BJ (cell line): ENCODE results near the gene OXNAD1. TPM values are rescaled to one million over a fixed set of nuclear protein-coding genes. Genes with fewer than 3 reads are reported as not detected.
A peak's percentile ranks its signal among the peaks of the same experiment; 100 is the strongest.

ENCODE experiments used
- CTCF ChIA-PET: fragments of 350-600 bp; formaldehyde crosslinking; extraction: SDS; loops from one replicate; lab custom pipeline; 2021; ENCODE audit warnings: antibody characterized with exemption, inconsistent platforms; lab: Yijun Ruan, JAX
- POLR2A ChIA-PET: fragments of 300-600 bp; sonication (Branson Sonifier 250); formaldehyde crosslinking; extraction: SDS; loops from one replicate; lab custom pipeline; 2021; ENCODE audit warnings: antibody characterized with exemption; lab: Charles Lee
- DNase-seq: peaks from one replicate; pipeline ENCODE4 v3.0.0-alpha.2; 2011; ENCODE audit warnings: low read depth
- H3K27me3 ChIP-seq: 2 replicates; pipeline ENCODE4 v1.6.0; 2011; ENCODE audit warnings: low read length; ENCODE audit not compliant: control insufficient read depth, insufficient read depth
- H3K36me3 ChIP-seq: 2 replicates; pipeline ENCODE4 v1.5.1; 2011; ENCODE audit warnings: low read length; ENCODE audit not compliant: control insufficient read depth, insufficient read depth
- H3K4me3 ChIP-seq: 2 replicates; pipeline ENCODE4 v1.5.1; 2011; ENCODE audit warnings: low read depth, mild to moderate bottlenecking, control low read depth, low read length
- polyA plus RNA-seq: library from polyadenylated mRNA; depleted of rRNA; stranded (reverse); fragments of >200 nt; gene quantifications from 2 replicates; pipeline ENCODE4 v1.2.3, GENCODE V29; 2011
- TF ChIP-seq, protein P1 (sequence below): IDR thresholded peaks from 2 replicates; pipeline ENCODE4 v1.5.1; 2011; ENCODE audit warnings: low read depth, mild to moderate bottlenecking, control low read depth, inconsistent platforms, low read length, moderate library complexity; ENCODE audit not compliant: insufficient read depth

The OXNAD1 gene
- polyA plus RNA-seq, 1 experiment: 8.9 TPM

GRCh38 chr3:16245609-16246008 lies 19.4 kb upstream of the OXNAD1 start:
- CTCF ChIA-PET: interaction anchor here (0.8 to 1.4 kb wide), 4 partner anchors 66 to 200 kb away, joined by 3 to 8 read pairs (median 4); no protein-coding TSS in a partner anchor
- TF ChIP-seq, protein P1, sequence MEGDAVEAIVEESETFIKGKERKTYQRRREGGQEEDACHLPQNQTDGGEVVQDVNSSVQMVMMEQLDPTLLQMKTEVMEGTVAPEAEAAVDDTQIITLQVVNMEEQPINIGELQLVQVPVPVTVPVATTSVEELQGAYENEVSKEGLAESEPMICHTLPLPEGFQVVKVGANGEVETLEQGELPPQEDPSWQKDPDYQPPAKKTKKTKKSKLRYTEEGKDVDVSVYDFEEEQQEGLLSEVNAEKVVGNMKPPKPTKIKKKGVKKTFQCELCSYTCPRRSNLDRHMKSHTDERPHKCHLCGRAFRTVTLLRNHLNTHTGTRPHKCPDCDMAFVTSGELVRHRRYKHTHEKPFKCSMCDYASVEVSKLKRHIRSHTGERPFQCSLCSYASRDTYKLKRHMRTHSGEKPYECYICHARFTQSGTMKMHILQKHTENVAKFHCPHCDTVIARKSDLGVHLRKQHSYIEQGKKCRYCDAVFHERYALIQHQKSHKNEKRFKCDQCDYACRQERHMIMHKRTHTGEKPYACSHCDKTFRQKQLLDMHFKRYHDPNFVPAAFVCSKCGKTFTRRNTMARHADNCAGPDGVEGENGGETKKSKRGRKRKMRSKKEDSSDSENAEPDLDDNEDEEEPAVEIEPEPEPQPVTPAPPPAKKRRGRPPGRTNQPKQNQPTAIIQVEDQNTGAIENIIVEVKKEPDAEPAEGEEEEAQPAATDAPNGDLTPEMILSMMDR: no peak
- POLR2A ChIA-PET: no interaction called here
- no peak for DNase-seq
- Histone ChIP-seq H3K27me3 (no peaks in the 10 kb centered on the region), H3K4me3 (no peak overlapping the region), H3K36me3 (no peaks in the 10 kb centered on the region)

DNA sequence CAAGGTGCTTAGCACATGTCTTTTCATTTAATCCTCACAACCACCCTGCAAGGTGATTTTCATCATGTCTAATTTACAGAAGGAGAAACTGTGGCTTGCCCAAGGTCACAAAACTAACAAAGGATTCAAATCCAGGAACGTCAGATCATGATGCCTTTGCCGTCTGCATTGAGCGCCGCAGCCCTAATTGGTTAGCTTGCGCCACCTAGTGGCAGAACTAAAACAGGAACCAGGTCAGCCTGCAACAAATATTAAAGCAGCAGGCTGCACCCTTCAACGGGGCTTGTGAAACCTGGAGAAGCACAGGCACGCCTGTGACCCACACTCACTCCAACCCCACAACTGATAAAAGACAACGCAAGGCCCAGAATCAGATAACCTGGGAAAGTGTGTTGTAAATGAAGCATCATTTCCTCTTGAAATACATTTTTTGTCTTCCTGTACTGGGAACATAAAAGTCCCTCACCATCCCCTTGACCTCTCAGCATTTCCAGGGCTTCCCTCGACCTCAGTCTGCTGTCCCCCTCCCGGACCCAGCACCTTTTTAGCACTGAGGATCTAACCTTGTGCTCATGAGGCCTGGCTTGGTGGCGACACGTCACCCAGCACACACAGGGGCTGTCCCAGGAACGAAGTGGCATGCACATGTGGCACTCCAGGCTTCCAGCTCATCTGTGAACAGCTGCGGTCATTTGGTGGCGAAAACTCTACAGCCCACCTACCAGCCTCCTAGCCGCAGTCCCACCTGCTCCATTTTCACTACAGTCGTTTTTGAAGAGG lies 17.5 kb upstream of the OXNAD1 start:
- Histone ChIP-seq H3K27me3 (no peaks in the 10 kb centered on the region), H3K4me3 (no peak overlapping the region), H3K36me3 (no peaks in the 10 kb centered on the region)
- CTCF ChIA-PET: interaction anchor here (0.6 to 2.5 kb wide), 18 partner anchors 11 to 1045 kb away, joined by 3 to 26 read pairs (median 4); partner anchors contain the start of genes DPH3, GALNT15 and OXNAD1
- DNase-seq: peak; percentile 14
- POLR2A ChIA-PET: no interaction called here
- TF ChIP-seq, protein P1: peak; percentile 90

GRCh38 chr3:16248556-16248955 lies 16.5 kb upstream of the OXNAD1 start:
- POLR2A ChIA-PET: no interaction called here

GRCh38 chr3:16249336-16249735 lies 15.7 kb upstream of the OXNAD1 start:
- no peak for DNase-seq
- ChIA-PET CTCF (interaction anchor here (0.6 to 2.5 kb wide), 8 partner anchors 8 to 437 kb away, joined by 3 to 26 read pairs (median 3); no protein-coding TSS in a partner anchor), POLR2A (no interaction called here)
- TF ChIP-seq, protein P1: peak; percentile 60
- Histone ChIP-seq H3K27me3 (no peaks in the 10 kb centered on the region), H3K4me3 (no peak overlapping the region), H3K36me3 (no peaks in the 10 kb centered on the region)

More at GRCh38 chr3:16248556-16248955, 16.5 kb upstream of the OXNAD1 start:
- CTCF ChIA-PET: interaction anchor here (0.6 to 2.5 kb wide), 17 partner anchors 9 to 1046 kb away, joined by 3 to 26 read pairs (median 3); partner anchors contain the start of genes DPH3, GALNT15 and OXNAD1
- no peak for DNase-seq
- Histone ChIP-seq H3K27me3 (no peaks in the 10 kb centered on the region), H3K4me3 (no peak overlapping the region), H3K36me3 (no peaks in the 10 kb centered on the region)
- TF ChIP-seq, protein P1: no peak

- DNase-seq: no peak
- H3K36me3 ChIP-seq: no peaks in the 10 kb centered on the region
- H3K27me3 ChIP-seq: no peaks in the 10 kb centered on the region
- no peak overlapping the region for H3K4me3 ChIP-seq
- POLR2A ChIA-PET: no interaction called here
- CTCF ChIA-PET: no interaction called here
- TF ChIP-seq, protein P1: no peak
Measured at GRCh38 chr3:16249886-16250285, 15.1 kb upstream of the OXNAD1 start.
